Mucosa of descending colon (tissue), 3 donors: ENCODE data around the gene CXCL16. TPM values are rescaled to one million over a fixed set of nuclear protein-coding genes. Genes with fewer than 3 reads are reported as not detected.

Experiments
- ATAC-seq: fragments of 200-7000 bp; cut with Tn5 transposase; one replicate; pipeline ENCODE4 v1.9.1; 2020; ENCODE audit warnings: mild to moderate bottlenecking, moderate library complexity
- DNase-seq, 3 donors: peaks; one replicate each; pipeline ENCODE4 v3.0.0-alpha.2; 2020
- H3K36me3 ChIP-seq: fragments of 200-600 bp; one replicate; pipeline ENCODE4 v1.8.0; 2021; ENCODE audit warnings: low read depth, mild to moderate bottlenecking
- H3K4me1 ChIP-seq: fragments of 200-600 bp; one replicate; pipeline ENCODE4 v1.8.0; 2021; ENCODE audit warnings: low read depth, mild to moderate bottlenecking
- H3K4me3 ChIP-seq: fragments of 200-600 bp; one replicate; pipeline ENCODE4 v1.8.0; 2021; ENCODE audit warnings: mild to moderate bottlenecking
- H3K9me3 ChIP-seq: fragments of 200-600 bp; one replicate; pipeline ENCODE4 v1.8.0; 2021; ENCODE audit warnings: mild to moderate bottlenecking
- CTCF ChIP-seq: fragments of 200-600 bp; IDR thresholded peaks from one replicate; pipeline ENCODE4 v1.8.0; 2022; ENCODE audit warnings: antibody characterized with exemption, mild to moderate bottlenecking
- intact Hi-C, 2 donors: fragments of 100-400 bp; cut with DNase I in 1 of 2; cut with micrococcal nuclease in 1 of 2; formaldehyde crosslinking; loops; one replicate each; pipeline versions ENCODE4 v1.11.0 to v1.11.1; 2022; cut with DNase I, micrococcal nuclease
- long read RNA-seq, 2 donors: library from polyadenylated mRNA; unstranded; transcript quantifications; one replicate each; pipeline ENCODE4 v2.0.0, GENCODE V29; 2019 to 2021
- total RNA-seq, 3 donors: library from RNA; stranded (reverse); fragmentation: NEBNext Ultra II Directional in 2 of 3; extraction: Animal tissue kit (Norgen Biotek cat#: 25700) in 2 of 3; gene quantifications; one replicate each; pipeline versions ENCODE4 v1.2.1 to v1.2.4, GENCODE V29; 2021 to 2023
- donor health status: DM: no; HTN: no; CAD: no; lungs with moderate emphysema.
- donor health status: DM: no; HTN: no; CAD: no.
- donor health status: DM: no; HTN: yes; CAD: no.

Gene CXCL16
- total RNA-seq = 10 to 100 TPM; 20.3 to 41.9 (median 30.2) TPM
- long read RNA-seq, donor 1, transcript CXCL16-203 (5 exons, 1,668 nt) = minor isoform, 11 of 53 reads
- long read RNA-seq, donor 1, transcript CXCL16-201 (6 exons, 2,222 nt) = major isoform, 36 of 53 reads
- long read RNA-seq, donor 1, partial matches to known transcripts = 4 of 53 reads
- long read RNA-seq, donor 1, other reads (novel, unspliced or antisense) = 2 of 53 reads
- long read RNA-seq, donor 2, transcript CXCL16-203 (5 exons, 1,668 nt) = minor isoform, 12 of 44 reads
- long read RNA-seq, donor 2, transcript CXCL16-201 (6 exons, 2,222 nt) = major isoform, 25 of 44 reads
- long read RNA-seq, donor 2, partial matches to known transcripts = 3 of 44 reads
- long read RNA-seq, donor 2, other reads (novel, unspliced or antisense) = 3 of 44 reads

- no peak for TF ChIP-seq CTCF
- Histone ChIP-seq H3K4me3 (peak within 1 kb of the TSS; percentile 25), H3K36me3 (no peaks in the 10 kb centered on the region), H3K4me1 (peaks cover 8% of the 10 kb centered on the region), H3K9me3 (no peaks in the 10 kb centered on the region)
- ATAC-seq (peak; percentile 82), DNase-seq (peak; percentile 77 to 84 (median 81))
- intact Hi-C loops = no loop called here
Measured at GRCh38 chr17:4739122-4740024, at the start of gene CXCL16, which contains the start of gene ZMYND15. TSS of gene CXCL16 (minus strand) at chr17:4739928. CDS start at chr17:4739339, 589 bp downstream. TSS of gene ZMYND15 (plus strand) at chr17:4739833. CDS start at chr17:4740549, 716 bp downstream.

GRCh38 chr17:4788807-4789700, 49.3 kb upstream of the CXCL16 start, which contains the start of gene GLTPD2:
TSS of gene GLTPD2 (plus strand) at chr17:4788964. CDS start at chr17:4789012, 48 bp downstream.
- intact Hi-C loops = loop anchor here (5.0 to 10.0 kb wide), 3 partner anchors 64 to 98 kb away; no protein-coding TSS in a partner anchor
- Histone ChIP-seq H3K36me3 (no peaks in the 10 kb centered on the region), H3K4me1 (peaks cover 36% of the 10 kb centered on the region), H3K4me3 (peak within 1 kb of the TSS; percentile 29), H3K9me3 (no peaks in the 10 kb centered on the region)
- DNase-seq = peak; percentile 19 to 62 (median 51)
- TF ChIP-seq CTCF = no peak
- ATAC-seq = peak; percentile 7

GRCh38 chr17:4788159-4788806, 48.6 kb upstream of the CXCL16 start:
- no peaks in the 10 kb centered on the region for H3K9me3 ChIP-seq
- DNase-seq (peak in 1 of 3 donors; percentile 44), ATAC-seq (no peak)
- no peak overlapping the region for H3K4me3 ChIP-seq
- TF ChIP-seq CTCF = no peak
- no peaks in the 10 kb centered on the region for H3K36me3 ChIP-seq
- intact Hi-C loops = loop anchor here (5.0 to 10.0 kb wide), 3 partner anchors 63 to 99 kb away; no protein-coding TSS in a partner anchor
- peaks cover 36% of the 10 kb centered on the region for H3K4me1 ChIP-seq

GRCh38 chr17:4786516-4786915, 46.8 kb upstream of the CXCL16 start:
- DNase-seq = no peak

More at GRCh38 chr17:4786516-4786915, 46.8 kb upstream of the CXCL16 start:
- no peak overlapping the region for H3K4me3 ChIP-seq
- H3K4me1 ChIP-seq = peaks cover 36% of the 10 kb centered on the region
- TF ChIP-seq CTCF = no peak
- no peak for ATAC-seq
- H3K36me3 ChIP-seq = no peaks in the 10 kb centered on the region
- no peaks in the 10 kb centered on the region for H3K9me3 ChIP-seq
- intact Hi-C loops = loop anchor here (5.0 to 10.0 kb wide), 3 partner anchors 62 to 101 kb away; no protein-coding TSS in a partner anchor
